Pericardium fibroblast (primary cell): ENCODE data around the gene TRIM51G. TPM values are rescaled to one million over a fixed set of nuclear protein-coding genes. Genes with fewer than 3 reads are reported as not detected.

ENCODE experiments used
- total RNA-seq: library from RNA; depleted of rRNA; stranded (reverse); fragments of >200 nt; gene quantifications from 2 replicates; pipeline ENCODE4 v1.2.3, GENCODE V29; 2015

Gene TRIM51G, protein sequence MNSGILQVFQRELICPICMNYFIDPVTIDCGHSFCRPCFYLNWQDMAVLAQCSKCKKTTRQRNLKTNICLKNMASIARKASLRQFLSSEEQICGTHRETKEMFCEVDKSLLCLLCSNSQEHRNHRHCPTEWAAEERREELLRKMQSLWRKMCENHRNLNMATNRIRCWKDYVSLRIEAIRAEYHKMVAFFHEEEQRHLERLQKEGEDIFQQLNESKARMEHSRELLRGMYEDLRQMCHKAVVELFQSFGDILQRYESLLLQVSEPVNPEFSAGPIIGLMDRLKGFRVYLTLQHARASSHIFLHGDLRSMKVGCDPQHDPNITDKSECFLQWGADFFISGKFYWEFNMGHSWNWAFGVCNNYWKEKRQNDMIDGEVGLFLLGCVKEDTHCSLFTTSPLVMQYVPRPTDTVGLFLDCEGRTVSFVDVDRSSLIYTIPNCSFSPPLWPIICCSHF
- total RNA-seq, result not detected in 2 replicates

DNA sequence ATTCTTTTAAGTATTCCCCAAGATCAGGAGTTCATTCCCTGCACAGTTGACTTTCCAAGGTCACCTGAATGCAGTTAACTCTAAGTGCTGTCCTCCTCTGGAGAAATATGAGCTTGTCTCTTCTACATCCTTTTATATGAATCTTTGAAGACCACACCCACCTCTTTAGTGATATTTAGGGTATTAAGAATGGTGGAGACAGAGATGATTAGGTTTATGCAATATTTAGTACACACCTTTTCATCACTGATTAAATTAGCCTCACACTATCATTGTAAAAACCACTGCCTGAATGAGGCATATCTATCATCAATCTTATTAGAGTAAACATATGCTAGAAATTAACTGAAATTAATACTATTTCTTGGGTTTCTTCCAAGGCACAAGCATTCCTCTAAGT lies at the start of gene TRIM51G:
TRIM51G (minus strand) TSS at position 101 of the 400 bp plus-strand sequence. CDS start 2,190 bp downstream, outside the sequence.

DNA sequence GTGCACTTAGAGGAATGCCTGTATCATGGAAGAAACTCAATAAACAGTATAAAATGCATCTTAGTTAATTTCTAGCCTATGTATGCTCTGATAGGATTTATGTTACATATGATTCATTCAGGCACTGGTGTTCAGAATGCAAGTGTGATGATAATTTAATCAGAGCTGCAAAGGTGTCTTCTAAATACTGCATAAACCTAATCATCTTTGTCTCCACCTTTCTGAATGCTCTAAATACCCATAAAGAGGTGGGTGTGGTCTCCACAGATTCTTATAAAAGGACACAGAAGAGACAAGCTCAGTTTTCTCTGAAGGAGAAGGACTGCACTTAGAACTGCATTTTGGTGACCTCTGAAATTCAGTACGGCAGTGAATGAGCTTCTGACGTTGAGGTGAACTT lies 44.8 kb upstream of the TRIM51G start, which contains the start of gene TRIM49B:
TRIM49B (plus strand) TSS at position 301 of the 400 bp plus-strand sequence. CDS start 2,777 bp downstream, outside the sequence.

Other genes starting within 250 kb of the TRIM51G start
- not detected in 2 replicates for gene TRIM49B, start 44.9 kb upstream of the TRIM51G start, total RNA-seq
- gene TRIM64C, start 75.2 kb upstream of the TRIM51G start, total RNA-seq, result not detected in 2 replicates
- not detected in 2 replicates for gene FOLH1, start 224.7 kb upstream of the TRIM51G start, total RNA-seq